Ovary (tissue), 3 donors: ENCODE results near the gene EEF1A2.

ENCODE experiments used
- EP300 ChIP-seq: sonication (generic); formaldehyde crosslinking; IDR thresholded peaks from one replicate; pipeline ENCODE4 v1.6.1; 2017; ENCODE audit warnings: antibody characterized with exemption
- TF ChIP-seq, protein P1 (sequence below), 3 donors: fragments of 450-650 bp in 2 of 3; fragments of 200-600 bp in 1 of 3; IDR thresholded peaks; one replicate each; pipeline versions ENCODE4 v1.5.1 to v1.8.0; 2016 to 2022; ENCODE audit warnings: antibody characterized with exemption in 3 of 3, mild to moderate bottlenecking in 1 of 3
- donor health status: DM: no; HTN: no; CAD: no.

DNA sequence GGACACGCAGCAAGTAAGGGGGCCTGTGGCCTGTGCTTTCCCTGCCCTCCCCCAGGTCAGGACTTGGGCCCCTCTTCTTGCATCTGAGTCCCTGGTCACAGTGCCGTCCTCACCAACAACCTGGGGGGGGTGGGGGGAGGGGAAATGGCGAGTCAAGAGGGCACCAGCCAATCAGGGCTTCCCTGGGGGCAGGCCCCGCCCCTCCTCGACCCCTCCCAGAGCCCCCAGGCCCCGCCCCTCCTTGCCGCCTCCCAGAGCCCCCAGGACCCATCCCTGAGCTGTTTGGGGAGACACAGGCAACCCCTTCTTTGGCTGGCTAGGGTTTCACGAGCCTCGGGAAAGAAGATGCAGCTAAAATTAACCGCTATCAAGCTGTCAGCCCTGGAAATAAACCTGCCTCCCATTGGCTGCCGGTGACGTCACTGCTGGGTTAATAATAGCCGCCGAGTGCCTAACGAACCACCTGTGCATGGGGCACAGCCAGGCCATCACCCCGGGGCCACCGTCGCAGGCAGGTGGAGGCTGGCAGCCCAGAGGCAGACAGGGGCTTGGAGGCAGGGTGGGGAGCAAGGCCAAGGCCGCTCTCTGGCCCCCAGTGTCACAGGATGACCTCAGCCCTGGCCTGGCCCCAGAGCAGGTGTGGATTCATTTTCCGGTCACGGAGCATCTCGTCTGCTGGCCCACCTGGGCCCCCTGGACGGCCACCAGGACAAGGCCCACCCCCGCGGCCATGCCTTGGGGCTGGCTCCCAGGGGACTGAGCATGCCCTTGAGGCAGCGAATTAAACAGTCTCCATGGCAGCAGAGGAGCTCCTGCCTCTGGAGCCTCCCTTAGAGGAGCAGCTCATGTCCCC, 3.2 kb upstream of the EEF1A2 start:
- TF ChIP-seq, protein P1, sequence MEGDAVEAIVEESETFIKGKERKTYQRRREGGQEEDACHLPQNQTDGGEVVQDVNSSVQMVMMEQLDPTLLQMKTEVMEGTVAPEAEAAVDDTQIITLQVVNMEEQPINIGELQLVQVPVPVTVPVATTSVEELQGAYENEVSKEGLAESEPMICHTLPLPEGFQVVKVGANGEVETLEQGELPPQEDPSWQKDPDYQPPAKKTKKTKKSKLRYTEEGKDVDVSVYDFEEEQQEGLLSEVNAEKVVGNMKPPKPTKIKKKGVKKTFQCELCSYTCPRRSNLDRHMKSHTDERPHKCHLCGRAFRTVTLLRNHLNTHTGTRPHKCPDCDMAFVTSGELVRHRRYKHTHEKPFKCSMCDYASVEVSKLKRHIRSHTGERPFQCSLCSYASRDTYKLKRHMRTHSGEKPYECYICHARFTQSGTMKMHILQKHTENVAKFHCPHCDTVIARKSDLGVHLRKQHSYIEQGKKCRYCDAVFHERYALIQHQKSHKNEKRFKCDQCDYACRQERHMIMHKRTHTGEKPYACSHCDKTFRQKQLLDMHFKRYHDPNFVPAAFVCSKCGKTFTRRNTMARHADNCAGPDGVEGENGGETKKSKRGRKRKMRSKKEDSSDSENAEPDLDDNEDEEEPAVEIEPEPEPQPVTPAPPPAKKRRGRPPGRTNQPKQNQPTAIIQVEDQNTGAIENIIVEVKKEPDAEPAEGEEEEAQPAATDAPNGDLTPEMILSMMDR (IDR thresholded peaks at IDR 0.05) = no peak
- no peak for TF ChIP-seq EP300
